ENCODE results near the gene PPL. TPM values are rescaled to one million over a fixed set of nuclear protein-coding genes. Genes with fewer than 3 reads are reported as not detected.
A peak's percentile ranks its signal among the peaks of the same experiment; 100 is the strongest.
"Not testable (repeated sequence)": the region's sequence is repeated elsewhere in the genome, so short reads cannot be mapped to it uniquely, and the experiment has no call there.

Gene PPL
- polyA plus RNA-seq, 1 experiment: 0.56 TPM

GRCh38 chr16:4957720-4958509, 21.0 kb upstream of the PPL start, which contains the start of gene SEC14L5:
Gene SEC14L5 (plus strand): TSS chr16:4958330. CDS start chr16:4959324, 994 bp downstream.
- ChIA-PET CTCF (interaction anchor here (1.1 to 1.4 kb wide), 2 partner anchors 93 to 105 kb away, joined by 3 to 6 read pairs; no protein-coding TSS in a partner anchor), POLR2A (interaction anchor here (0.6 to 0.7 kb wide), 3 partner anchors 10 to 76 kb away, joined by 3 to 15 read pairs (median 4); partner anchors contain the start of gene NAGPA)
- TF ChIP-seq CTCF (IDR thresholded peaks at IDR 0.05; ENCODE audit: insufficient read depth, low read depth, low read length): no peak
- Histone ChIP-seq H3K4me3 (ENCODE audit: low read depth, low read length) (peak within 1 kb of the TSS; percentile 60), H3K27me3 (ENCODE audit: control insufficient read depth, insufficient read depth, low read length) (no peaks in the 10 kb centered on the region), H3K36me3 (ENCODE audit: control insufficient read depth, insufficient read depth, low read length) (no peaks in the 10 kb centered on the region)
- DNase-seq (ENCODE audit: low read depth): peak; percentile 67

- ChIA-PET POLR2A (interaction anchor here (0.7 kb wide), 1 partner anchor 9 kb away, joined by 15 read pairs; no protein-coding TSS in a partner anchor), CTCF (interaction anchor here (0.6 to 2.4 kb wide), 10 partner anchors 9 to 478 kb away, joined by 3 to 8 read pairs (median 4); no protein-coding TSS in a partner anchor)
- TF ChIP-seq CTCF (IDR thresholded peaks at IDR 0.05; ENCODE audit: insufficient read depth, low read depth, low read length): no peak
- H3K4me3 ChIP-seq (ENCODE audit: low read depth, low read length): peak overlapping the region; percentile 60
- no peak for DNase-seq (ENCODE audit: low read depth)
- no peaks in the 10 kb centered on the region for H3K27me3 ChIP-seq (ENCODE audit: control insufficient read depth, insufficient read depth, low read length)
- H3K36me3 ChIP-seq (ENCODE audit: control insufficient read depth, insufficient read depth, low read length): no peaks in the 10 kb centered on the region
Measured at GRCh38 chr16:4957420-4957719, 20.4 kb upstream of the PPL start.

- H3K4me3 ChIP-seq (ENCODE audit: low read depth, low read length): no peak overlapping the region
- DNase-seq (ENCODE audit: low read depth): no peak
- CTCF ChIA-PET: interaction anchor here (0.9 to 2.4 kb wide), 6 partner anchors 63 to 352 kb away, joined by 3 to 8 read pairs (median 4); partner anchors contain the start of gene ZNF500
- H3K27me3 ChIP-seq (ENCODE audit: control insufficient read depth, insufficient read depth, low read length): no peaks in the 10 kb centered on the region
- H3K36me3 ChIP-seq (ENCODE audit: control insufficient read depth, insufficient read depth, low read length): no peaks in the 10 kb centered on the region
- TF ChIP-seq CTCF (IDR thresholded peaks at IDR 0.05; ENCODE audit: insufficient read depth, low read depth, low read length): no peak
- POLR2A ChIA-PET: no interaction called here
Measured at GRCh38 chr16:4954714-4955113, 17.8 kb upstream of the PPL start.

GRCh38 chr16:4951583-4951982, 14.6 kb upstream of the PPL start:
- H3K27me3 ChIP-seq (ENCODE audit: control insufficient read depth, insufficient read depth, low read length); DNase-seq (ENCODE audit: low read depth); H3K36me3 ChIP-seq (ENCODE audit: control insufficient read depth, insufficient read depth, low read length); POLR2A ChIA-PET; H3K4me3 ChIP-seq (ENCODE audit: low read depth, low read length); CTCF ChIA-PET: not testable (repeated sequence)

- POLR2A ChIA-PET: no interaction called here
- TF ChIP-seq CTCF (IDR thresholded peaks at IDR 0.05; ENCODE audit: insufficient read depth, low read depth, low read length): no peak
- Histone ChIP-seq H3K4me3 (ENCODE audit: low read depth, low read length) (no peak overlapping the region), H3K36me3 (ENCODE audit: control insufficient read depth, insufficient read depth, low read length) (no peaks in the 10 kb centered on the region), H3K27me3 (ENCODE audit: control insufficient read depth, insufficient read depth, low read length) (no peaks in the 10 kb centered on the region)
- DNase-seq (ENCODE audit: low read depth): no peak
- CTCF ChIA-PET: no interaction called here
Measured at GRCh38 chr16:4949986-4950385, 13.0 kb upstream of the PPL start.

Measured in BJ (cell line).